ENCODE results near the gene FCAMR.

GRCh38 chr1:206992790-206993189 is 22.5 kb upstream of the FCAMR start:
- TF ChIP-seq ZNF274 (IDR thresholded peaks at IDR 0.05; ENCODE audit: low read depth, low read length) (no peak), YY1 (IDR thresholded peaks at IDR 0.05; ENCODE audit: insufficient read depth, insufficient read length) (no peak), SUZ12 (IDR thresholded peaks at IDR 0.05; ENCODE audit: extremely low read depth, insufficient read depth, insufficient read length) (no peak)

Measured in NT2/D1 (cell line).